ELF-1 (cell line): Measurements from ENCODE around the gene RSPRY1.
"Not testable (repeated sequence)": the region's sequence is repeated elsewhere in the genome, so short reads cannot be mapped to it uniquely, and the experiment has no call there.

Experiments used
- DNase-seq: peaks from one replicate; pipeline ENCODE4 v3.0.0-alpha.2; 2016; ENCODE audit warnings: low read depth, low spot score

Gene RSPRY1

DNA sequence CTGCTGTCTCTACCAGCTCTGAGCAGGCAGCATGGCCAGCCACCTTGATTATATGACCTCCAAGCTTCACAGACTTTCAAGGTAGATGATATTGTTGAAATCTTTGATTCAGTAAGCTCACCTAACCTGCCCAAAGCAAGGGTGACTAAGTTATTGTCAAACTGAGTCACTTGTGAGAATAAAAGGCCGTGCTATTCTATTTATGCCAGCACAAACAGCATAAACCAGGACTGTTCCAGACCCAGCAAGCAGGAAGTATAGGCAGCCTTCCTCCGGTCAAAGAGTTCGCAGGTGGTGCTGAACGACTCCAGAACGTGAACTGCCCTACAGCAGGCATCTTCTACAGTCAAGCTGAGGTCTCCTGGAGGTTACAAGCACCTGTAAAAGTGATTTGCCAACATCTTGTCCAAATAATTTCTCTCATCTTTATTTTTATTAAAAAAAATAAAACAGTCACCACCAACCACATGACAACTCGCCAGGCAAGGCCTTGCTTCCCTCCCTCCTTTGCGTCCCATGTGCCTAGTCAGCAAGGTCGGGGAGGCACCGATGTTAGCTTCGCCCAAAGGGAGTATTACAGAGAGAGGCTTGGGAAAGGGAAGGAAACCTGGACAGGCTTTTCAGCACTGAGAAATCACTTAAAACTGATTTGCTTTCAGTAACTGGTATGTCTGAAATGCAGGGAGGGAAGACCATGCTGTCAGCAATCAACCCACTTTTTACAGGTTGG lies 69.7 kb downstream of the RSPRY1 start:
- DNase-seq = no peak

DNA sequence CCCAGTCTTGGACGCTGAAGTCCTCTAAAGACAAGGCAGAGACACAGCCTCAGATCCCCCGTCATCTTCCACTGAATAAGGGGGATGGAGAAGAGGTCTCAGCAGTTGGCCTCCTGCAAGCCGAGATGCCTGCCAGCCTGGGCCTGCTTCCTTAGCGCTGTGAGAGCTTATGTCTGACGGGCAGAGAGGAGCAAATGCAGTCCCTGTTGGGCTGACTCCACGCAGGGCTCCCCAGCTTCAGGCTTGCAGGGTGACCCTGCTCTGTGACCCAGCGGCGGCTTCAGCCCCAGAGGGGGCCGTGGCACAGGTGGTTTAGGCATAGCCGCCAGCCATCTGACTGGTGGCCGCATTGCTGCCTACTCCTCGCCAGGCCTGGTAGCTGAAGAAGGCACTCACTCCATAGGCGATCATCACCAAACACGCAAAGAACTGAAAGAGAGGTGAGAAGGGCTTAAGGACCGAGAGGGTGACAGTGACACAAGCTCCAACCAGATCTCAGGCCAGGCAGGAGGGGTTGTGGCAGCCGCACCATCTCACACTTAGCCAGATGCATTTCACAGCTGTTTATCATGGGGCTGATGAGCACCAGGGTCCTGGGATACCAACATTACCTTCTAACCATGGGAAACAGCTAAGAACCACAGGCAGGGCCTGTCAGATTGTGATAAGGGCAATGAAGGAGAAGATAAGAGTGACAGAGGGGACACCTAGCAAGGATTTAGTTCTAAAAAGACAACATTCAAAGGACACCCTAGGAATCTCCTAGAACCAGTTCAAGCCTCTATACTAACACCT lies 70.7 kb downstream of the RSPRY1 start:
- no peak for DNase-seq

DNA sequence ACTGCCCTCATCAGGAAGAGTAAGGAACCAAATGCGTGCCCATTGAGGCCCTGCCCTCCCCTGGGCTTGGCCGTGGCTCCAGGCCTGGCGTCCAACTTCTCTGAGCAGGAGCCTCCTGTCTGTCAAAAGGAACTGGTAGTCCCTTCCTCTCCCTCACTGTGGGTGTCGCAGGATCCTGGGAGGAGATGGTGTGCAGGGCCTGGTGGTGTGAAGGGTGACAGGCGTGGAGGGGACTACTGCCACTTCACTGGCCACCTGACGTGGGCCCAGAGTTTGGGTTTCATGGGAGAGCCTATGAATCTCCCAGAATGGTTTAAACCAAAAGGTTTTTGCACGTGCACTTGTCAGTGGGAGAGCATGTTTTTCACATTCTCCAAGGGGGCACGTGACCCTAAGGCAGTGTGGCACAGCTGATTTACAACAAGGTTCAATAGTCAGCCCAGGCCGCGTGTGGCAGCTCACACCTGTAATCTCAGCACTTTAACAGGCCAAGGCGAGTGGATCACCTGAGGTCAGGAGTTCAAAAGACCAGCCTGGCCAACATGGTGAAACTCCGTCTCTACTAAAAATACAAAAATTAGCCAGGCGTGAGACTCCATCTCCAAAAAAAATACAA lies 71.4 kb downstream of the RSPRY1 start:
- DNase-seq = no peak

DNA sequence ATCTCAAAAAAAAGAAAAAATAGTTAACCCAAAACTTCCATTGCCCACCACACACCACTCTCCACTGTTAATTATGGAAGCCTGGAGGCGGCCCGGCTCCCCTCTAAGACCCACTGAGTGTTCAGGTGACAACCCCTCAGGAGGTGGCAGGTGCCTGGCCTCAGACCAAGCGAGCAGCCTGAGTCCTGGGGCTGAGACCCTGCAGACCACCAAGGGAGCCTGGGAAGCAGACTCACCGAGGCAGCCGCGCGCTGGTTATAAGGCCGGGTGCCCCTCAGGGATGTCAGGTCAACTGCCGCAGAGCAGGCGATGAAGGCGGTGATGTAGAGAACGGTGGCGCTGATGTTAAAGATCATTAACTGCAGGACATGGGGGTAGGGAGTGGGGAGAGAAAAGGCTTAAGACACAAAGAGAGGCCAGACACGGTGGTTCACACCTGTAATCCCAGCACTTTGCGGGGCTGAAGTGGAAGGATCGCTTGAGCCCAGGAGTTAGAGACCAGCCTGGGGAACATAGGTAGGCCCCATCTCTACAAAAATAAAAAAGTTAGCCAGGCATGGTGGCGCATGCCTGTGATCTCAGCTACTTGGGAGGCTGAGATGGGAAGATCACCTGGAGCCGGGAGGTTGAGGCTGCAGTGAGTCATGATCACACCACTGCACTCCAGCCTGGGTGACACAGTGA lies 72.2 kb downstream of the RSPRY1 start:
- DNase-seq = no peak

DNA sequence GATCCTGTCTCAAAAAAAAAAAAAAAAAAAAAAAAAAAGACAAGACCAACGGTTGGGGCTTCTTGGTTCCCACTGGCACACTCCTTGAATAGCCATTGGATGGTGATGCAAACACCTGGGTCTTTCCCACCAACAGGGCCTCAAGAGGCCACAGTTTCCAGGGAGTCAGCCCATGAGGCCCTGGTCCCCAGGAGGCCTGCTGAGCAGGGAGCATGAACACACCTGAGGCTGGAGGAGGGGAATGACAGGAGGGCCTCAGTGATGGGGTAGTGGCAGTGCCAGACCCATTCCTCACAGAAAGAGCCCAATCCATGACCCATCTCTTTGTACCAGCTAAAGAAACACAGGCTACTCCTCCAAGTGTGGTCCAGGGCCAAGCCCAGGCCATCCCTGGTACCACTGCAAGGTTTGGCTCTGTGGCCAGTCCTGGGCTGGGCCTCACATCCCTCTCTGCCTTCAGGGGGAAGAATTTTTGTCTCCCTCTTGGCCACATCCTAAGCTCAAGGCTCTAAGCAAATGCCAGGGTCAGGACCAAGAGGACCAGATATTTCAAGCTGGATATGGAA lies 72.9 kb downstream of the RSPRY1 start:
- DNase-seq = no peak

DNA sequence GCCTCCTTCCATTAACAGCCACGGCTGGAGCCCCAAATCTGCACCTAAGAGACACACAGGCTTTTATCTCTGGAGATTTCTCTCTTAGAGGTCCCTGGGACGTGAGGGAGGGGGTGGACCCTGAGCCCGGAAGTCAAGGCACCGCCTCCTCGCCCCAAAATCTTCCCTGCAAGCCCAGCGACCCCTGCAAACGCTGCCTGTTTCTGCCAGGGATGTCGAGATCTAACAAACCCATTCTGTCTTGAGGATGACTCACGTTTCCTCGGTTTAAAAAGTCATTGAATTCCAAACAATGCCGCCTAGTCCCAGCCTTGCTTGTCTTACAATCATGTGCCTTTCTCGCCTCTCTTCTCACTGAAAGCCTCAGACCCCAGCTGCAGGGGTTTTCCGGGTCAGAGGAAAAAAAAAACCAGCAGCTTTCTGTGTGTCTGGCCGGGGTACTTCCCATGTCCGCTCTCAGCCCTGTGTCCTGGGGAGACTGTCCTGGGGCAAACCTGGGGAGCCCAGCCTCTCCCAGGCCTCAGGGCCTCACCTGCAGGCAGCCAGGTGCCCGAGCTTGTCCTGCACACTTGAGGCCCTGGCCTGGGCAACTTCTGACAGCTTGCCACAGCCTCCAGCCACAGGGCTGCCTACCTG lies 74.3 kb downstream of the RSPRY1 start:
- DNase-seq = peak; percentile 74

DNA sequence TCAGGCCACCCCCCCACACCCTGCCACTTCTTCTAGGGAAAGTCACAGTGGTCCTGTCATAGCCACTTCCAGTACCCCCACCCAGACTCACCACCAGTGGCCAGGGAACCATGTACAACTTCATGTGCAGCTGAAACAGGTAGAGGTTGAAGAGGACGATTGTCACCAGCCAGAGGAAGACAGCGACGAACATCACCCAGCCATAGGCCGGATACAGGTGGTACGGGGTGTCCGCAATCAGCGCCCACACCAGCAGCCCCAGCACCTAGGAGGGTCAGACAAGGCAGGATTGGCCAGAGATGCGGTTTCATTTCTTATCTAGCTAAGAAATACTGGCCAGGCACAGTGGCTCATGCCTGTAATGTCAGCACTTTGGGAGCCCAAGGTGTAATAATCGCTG lies 75.7 kb downstream of the RSPRY1 start:
- no peak for DNase-seq

DNA sequence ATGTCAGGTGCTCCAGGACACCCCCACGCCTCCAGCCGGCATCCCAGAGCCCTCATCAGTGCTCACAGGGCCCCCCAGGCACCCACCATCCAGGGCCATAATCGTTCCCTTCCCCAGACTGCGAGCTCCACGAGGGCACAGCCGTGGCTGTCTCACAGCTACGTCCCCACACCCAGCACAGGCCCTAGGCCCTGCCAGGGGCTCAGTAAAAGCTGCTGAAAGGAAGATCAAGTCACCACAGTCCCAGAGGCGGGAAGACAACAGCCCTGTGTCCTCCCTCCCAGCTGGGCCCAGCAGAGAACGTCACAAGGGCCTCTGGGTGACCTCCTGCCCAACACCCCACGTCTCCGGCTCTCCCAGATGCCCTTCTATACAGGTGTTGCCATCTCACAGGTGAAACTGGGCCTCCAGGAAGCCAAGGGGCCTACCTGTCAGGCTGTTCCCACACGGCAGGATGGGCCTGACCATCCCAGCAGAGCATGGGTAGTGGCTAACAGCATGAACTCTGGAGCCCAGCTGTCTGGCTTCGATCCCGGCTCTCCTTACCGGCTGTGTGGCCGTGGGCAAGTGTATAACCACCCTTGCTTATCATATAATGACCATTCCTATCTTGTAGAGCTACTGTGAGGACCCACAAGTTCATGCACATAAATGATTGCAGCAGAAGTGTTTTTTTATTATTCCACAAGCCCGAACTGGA lies 76.9 kb downstream of the RSPRY1 start:
- no peak for DNase-seq

DNA sequence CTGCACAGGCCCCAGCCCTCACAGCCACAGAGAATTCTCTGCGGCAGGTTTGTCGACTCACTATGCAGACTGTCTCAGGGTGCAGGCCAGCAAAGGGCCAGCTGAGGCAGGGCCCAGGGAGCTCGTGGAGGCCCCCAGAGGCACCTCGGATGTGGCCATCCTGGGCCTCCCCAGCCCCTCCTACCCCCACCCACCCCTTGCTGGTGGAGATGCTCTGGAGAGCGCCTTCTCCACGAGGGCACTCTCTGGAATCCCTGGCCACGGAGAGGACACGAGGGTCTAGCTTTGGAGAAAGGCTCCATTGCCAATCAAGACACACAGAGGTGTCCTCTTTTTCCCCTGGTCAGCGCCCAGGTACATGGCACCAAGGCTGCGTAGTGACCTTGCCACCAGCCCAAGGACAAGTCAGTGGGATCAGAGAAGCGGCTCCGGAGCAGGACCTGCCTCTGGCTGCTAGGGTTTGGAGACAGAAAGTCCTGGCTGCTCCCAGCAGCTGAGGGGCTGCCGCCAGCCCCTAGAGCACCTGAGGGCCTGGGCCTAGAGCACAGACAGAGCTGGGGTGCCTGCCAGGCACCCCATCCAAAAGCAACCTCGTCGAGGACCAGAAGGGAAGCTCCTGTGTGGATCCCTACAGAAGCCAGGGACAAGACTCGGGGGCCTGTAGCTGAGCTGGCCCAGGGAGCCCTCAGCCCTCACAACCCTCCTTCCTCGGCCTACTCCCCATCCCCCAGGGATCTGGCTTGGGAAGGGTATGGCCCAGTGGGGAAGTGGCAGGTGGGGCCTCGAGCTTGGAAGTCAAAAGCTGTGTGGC lies 77.6 kb downstream of the RSPRY1 start:
- DNase-seq = no peak

DNA sequence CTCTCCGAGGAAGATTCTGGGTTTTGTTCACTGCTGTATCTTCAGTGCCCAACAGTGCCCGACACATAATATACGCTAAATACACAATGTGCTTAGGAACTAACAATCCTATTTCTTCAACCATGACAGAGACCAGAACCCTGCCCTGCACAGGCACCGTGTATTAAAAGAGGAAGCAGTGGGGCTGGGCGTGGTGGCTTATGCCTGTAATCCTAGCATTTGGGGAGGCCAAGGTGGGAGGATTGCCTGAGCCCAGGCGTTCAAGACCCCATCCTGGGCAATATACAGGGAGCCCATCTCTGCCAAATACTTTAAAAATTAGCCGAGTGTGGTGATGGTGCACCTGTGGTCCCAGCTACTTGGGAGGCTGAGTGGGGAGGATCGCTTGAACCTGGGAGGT lies 78.3 kb downstream of the RSPRY1 start:
- no peak for DNase-seq

DNA sequence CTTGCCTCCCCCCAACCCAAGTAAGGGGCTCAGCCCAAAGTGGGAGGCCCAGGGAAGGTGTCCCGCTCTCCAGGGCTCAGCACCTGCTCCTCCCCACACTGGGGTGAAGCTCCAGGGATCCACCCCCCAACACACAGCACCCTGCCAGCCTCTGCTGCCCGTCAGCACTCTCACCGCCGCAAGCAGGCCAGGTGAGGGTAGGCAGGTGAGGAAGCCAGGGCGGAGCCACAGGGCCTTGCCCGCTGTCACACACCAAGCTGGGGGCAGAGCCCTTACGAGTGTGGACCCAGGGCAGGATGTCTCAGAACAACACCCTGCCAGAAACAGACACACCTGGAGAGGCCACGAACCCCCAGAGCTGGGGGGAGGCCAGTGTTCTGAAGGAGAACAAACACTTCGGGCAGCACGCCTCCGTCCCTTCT lies 78.8 kb downstream of the RSPRY1 start:
- no peak for DNase-seq

DNA sequence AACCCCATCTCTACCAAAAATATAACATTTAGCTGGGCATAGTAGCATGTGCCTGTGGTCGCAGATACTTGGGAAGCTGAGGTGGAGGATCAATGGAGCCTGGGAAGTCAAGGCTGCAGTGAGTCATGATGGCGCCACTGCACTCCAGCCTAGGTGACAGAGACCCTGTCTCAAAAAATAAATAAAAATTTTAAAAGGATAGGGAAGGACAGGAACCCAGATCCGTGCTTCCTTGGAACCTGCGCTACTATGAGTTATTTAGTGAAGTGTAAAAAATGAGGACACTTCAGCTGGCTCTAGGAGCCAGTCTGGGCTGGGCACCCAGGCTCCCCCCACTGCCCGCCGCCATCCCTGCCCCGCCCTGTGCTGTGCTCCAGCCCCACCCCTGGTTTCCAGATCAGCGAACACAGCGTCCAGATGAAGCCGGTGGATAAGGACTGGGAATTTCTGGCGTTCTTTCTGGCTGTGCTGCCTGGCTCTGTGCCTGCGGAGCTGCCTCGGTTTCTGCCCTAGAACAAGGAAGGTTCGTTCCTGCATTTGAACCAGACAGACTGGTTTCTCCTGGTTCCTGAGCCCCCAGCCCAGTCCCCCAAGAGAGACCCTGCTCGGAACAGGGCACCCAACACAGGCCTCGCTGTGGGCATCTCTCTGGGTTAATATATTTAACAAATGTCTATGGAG lies 79.9 kb downstream of the RSPRY1 start:
- DNase-seq = peak; percentile 25

DNA sequence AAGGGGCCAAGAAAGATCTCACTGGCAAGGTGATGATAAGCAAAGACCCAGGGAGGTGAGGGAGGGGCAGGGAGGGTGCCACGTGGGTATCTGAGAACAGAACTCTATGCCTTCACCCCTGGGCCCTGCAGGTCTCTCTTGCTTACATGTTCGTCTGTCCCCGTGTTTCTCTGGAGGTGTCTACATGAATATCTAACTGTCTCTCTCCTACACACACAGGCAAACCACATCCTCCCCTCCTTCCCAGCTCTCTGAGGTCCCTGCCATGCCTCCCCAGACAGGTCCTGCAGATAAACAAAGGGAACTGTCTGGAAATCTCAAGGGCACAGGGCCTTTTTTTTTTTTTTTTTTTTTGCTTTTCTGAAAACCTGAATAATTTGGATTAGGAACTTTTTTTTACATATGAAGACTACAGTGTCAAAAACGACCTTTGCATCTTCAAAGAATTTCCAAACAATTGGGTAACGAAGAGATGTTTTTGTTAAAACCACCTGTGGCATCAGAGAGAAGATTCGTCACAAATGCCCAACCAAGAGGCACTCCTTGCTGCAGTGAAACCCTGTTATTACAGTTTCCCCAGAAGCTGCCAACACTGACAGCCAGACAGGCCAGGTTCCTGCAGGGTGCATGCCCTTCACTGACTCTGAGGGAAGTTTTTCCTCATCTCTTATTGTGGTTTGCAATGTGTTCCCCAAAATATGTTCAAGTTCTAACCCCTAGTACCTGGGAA lies 80.6 kb downstream of the RSPRY1 start:
- no peak for DNase-seq

DNA sequence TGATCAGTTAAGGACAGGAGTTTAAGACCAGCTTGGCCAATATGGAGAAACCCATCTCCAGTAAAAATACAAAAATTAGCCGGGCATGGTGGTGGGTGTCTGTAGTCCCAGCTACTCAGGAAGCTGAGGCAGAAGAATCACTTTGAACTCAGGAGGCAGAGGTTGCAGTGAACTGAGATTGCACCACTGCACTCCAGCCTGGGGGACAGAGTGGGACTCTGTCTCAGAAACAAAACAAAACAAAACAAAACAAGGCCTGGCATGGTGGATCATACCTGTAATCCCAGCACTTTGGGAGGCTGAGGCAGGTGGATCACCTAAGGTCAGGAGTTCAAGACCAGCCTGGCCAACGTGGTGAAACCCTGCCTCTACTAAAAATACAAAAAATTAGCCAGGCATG lies 81.2 kb downstream of the RSPRY1 start:
- not testable (repeated sequence) for DNase-seq

DNA sequence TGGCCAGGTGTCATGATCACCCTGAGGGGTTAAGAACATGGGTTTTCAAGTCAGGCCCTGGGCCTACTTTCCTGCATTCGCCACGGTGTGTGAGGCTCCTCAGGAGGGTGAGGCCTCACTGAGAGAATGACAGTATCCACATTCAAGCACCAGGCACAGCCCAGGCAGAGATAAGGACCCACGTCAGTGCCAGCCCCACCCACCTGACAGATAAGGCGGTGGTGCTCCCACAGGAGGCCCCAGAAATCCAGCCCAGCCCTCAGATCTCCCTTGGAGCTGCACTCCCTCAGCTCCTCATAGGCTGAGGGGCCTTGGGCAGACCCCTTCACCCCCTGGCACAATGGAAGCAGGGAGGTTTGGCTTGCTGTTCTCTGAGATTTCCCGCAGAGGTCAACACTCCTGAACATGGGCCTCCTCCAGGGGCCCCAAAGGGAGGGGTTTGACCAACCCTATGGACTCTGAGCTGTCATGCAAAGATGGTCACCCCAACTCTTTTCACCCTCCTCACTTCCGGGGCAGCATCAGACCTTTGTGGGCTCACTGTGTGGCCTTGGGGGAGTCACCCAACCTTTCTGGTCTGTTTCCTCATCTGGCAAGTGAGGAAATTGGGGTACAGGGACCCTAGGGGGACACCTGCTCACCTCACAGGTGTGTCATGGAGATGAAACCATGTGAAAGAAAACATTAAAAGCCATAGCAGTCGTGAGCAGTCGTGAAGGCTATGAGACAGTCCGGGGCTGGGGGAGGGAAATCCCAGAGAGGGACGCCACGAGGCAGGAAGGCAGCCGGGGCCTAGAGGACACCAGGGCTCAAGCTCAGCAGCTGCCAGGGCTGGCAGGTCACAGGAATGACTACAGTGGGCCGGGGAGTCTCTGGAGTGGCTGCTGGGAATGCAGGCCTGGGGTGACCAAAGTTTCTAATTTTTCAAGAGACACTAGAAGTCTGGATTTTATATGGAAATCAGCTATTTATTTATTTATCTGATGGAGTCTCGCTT lies 83.0 kb downstream of the RSPRY1 start:
- DNase-seq = peak; percentile 54

DNA sequence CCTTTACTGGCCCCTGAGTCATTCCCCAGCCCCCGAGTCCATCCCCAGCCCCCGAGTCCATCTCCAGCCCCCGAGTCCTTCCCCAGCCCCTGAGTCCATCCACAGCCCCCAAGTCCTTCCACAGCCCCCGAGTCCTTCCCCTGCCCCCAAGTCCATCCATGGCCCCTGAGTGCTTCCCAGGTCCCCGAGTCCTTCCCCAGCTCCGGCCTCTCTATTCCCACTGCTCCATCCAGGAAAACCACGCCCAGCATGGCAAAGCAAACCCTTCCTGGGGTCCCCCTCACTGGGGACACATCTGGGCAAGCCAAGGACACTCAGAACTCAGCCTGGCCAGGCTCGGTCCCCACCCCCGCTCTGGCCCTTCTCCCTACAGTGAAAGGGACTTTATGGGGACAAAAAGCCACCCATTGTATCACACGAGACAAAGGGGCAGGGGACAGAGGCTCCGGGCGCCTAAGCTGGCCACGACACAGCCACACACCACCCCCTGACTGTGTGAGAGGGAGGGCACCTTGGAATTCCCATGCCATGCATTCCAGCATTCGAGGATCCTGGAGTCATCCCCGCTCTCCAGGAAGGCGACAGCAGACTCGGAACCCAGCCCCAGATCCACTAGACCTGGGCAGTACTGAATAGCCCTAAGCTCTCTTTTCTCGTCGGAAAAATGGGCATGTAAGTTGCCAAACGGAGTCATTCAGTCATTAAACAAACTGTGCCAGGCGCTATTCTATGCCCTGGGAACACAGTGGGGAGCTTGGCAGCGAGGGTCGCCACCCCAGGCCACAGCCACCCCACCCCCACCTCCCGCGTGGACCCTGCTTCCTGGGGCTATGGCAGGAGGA lies 84.3 kb downstream of the RSPRY1 start:
- peak; percentile 32 for DNase-seq

DNA sequence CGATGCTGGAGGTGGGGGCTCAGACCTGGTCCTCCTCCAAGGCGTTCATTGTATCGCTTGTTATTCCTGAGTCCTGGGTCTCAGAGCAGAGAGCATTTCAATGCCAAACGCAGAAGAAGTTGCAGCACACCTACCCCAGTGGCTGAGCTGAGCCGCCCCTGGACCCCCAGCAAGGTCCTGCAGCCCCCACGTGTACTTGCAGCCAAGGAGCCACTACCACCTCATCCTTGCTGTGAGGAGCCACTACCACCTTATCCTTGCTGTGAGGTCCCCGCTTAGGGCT lies 84.9 kb downstream of the RSPRY1 start:
- no peak for DNase-seq
